H9 (cell line): Measurements from ENCODE around the gene MROH2B. TPM values are rescaled to one million over a fixed set of nuclear protein-coding genes. Genes with fewer than 3 reads are reported as not detected.

Experiments
- DNase-seq: peaks from one replicate; pipeline ENCODE4 v3.0.0-alpha.2; 2017
- H2AFZ ChIP-seq: one replicate; pipeline ENCODE4 v1.6.1; 2013; ENCODE audit warnings: mild to moderate bottlenecking, low read length, control low read depth, moderate library complexity
- H2AK5ac ChIP-seq: 2 replicates; pipeline ENCODE4 v1.6.1; 2013; ENCODE audit warnings: low read length, control low read depth, mixed read lengths; ENCODE audit not compliant: insufficient read length
- H2BK120ac ChIP-seq: one replicate; pipeline ENCODE4 v1.6.1; 2013; ENCODE audit warnings: low read depth, mild to moderate bottlenecking, low read length, control low read depth, inconsistent platforms; ENCODE audit not compliant: poor library complexity, severe bottlenecking
- H2BK12ac ChIP-seq: 2 replicates; pipeline ENCODE4 v1.6.1; 2013; ENCODE audit warnings: low read length, control low read depth, mixed read lengths, low read depth; ENCODE audit not compliant: insufficient read length
- H2BK15ac ChIP-seq: 2 replicates; pipeline ENCODE4 v1.6.1; 2013; ENCODE audit warnings: low read depth, low read length, control low read depth
- H2BK20ac ChIP-seq: one replicate; pipeline ENCODE4 v1.6.1; 2013; ENCODE audit warnings: low read depth, mild to moderate bottlenecking, low read length, control low read depth, inconsistent platforms; ENCODE audit not compliant: poor library complexity, severe bottlenecking
- H2BK5ac ChIP-seq: 2 replicates; pipeline ENCODE4 v1.6.1; 2013; ENCODE audit warnings: low read length, control low read depth, mixed read lengths; ENCODE audit not compliant: insufficient read length
- H3K14ac ChIP-seq: 2 replicates; pipeline ENCODE4 v1.6.1; 2013; ENCODE audit warnings: low read length, control low read depth; ENCODE audit not compliant: insufficient read depth
- H3K18ac ChIP-seq: 2 replicates; pipeline ENCODE4 v1.6.1; 2013; ENCODE audit warnings: low read depth, mild to moderate bottlenecking, mixed read lengths, low read length, control low read depth; ENCODE audit not compliant: insufficient read length
- H3K23ac ChIP-seq: 2 replicates; pipeline ENCODE4 v1.6.1; 2013; ENCODE audit warnings: low read length, control low read depth, mixed read lengths, low read depth; ENCODE audit not compliant: insufficient read length
- H3K23me2 ChIP-seq: 2 replicates; pipeline ENCODE4 v1.6.1; 2013; ENCODE audit warnings: low read depth, mild to moderate bottlenecking, mixed read lengths, low read length, control low read depth; ENCODE audit not compliant: insufficient read length, poor library complexity, severe bottlenecking
- H3K27ac ChIP-seq: 2 replicates; pipeline ENCODE4 v1.5.1; 2013; ENCODE audit warnings: low read length, control low read depth, mixed read lengths, low read depth; ENCODE audit not compliant: insufficient read length
- H3K27me3 ChIP-seq: 2 replicates; pipeline ENCODE4 v1.6.1; 2013; ENCODE audit warnings: low read length, control low read depth, inconsistent platforms; ENCODE audit not compliant: insufficient read depth
- H3K4ac ChIP-seq: 2 replicates; pipeline ENCODE4 v1.6.1; 2013; ENCODE audit warnings: low read depth, mild to moderate bottlenecking, control low read depth, inconsistent platforms, low read length, moderate library complexity
- H3K4me1 ChIP-seq: 2 replicates; pipeline ENCODE4 v1.6.1; 2013; ENCODE audit warnings: low read length, control low read depth, inconsistent platforms; ENCODE audit not compliant: insufficient read depth
- H3K4me2 ChIP-seq: 2 replicates; pipeline ENCODE4 v1.6.1; 2013; ENCODE audit warnings: low read length, control low read depth, mixed read lengths; ENCODE audit not compliant: insufficient read length, insufficient read depth
- H3K56ac ChIP-seq: 2 replicates; pipeline ENCODE4 v1.6.1; 2013; ENCODE audit warnings: low read depth, mild to moderate bottlenecking, mixed read lengths, low read length, control low read depth; ENCODE audit not compliant: insufficient read length
- H3K79me1 ChIP-seq: 2 replicates; pipeline ENCODE4 v1.6.1; 2013; ENCODE audit warnings: low read depth, mild to moderate bottlenecking, moderate library complexity, low read length, control low read depth, inconsistent platforms; ENCODE audit not compliant: insufficient read depth, poor library complexity, severe bottlenecking
- H3K79me2 ChIP-seq: 2 replicates; pipeline ENCODE4 v1.6.1; 2013; ENCODE audit warnings: low read length, control low read depth, inconsistent platforms; ENCODE audit not compliant: insufficient read depth
- H3K9ac ChIP-seq: 2 replicates; pipeline ENCODE4 v1.6.1; 2013; ENCODE audit warnings: low read length, control low read depth, mixed read lengths; ENCODE audit not compliant: insufficient read length; ENCODE audit errors: extremely low read depth
- H3K9me3 ChIP-seq: one replicate; pipeline ENCODE4 v1.6.1; 2013; ENCODE audit warnings: low read depth, low read length, inconsistent platforms; ENCODE audit not compliant: control insufficient read depth
- H3T11ph ChIP-seq: one replicate; pipeline ENCODE4 v1.6.1; 2013; ENCODE audit warnings: mild to moderate bottlenecking, low read length, control low read depth, inconsistent platforms
- H4K20me1 ChIP-seq: one replicate; pipeline ENCODE4 v1.6.1; 2013; ENCODE audit not compliant: control insufficient read depth, insufficient read length, insufficient read depth
- H4K5ac ChIP-seq: 2 replicates; pipeline ENCODE4 v1.6.1; 2013; ENCODE audit warnings: low read depth, mild to moderate bottlenecking, mixed read lengths, low read length, control low read depth; ENCODE audit not compliant: insufficient read length
- H4K8ac ChIP-seq: replicated peaks from 2 replicates; pipeline ENCODE4 v1.6.1; 2013; ENCODE audit warnings: low read length, control low read depth, mixed read lengths, low read depth; ENCODE audit not compliant: insufficient read length
- H4K91ac ChIP-seq: 2 replicates; pipeline ENCODE4 v1.6.1; 2013; ENCODE audit warnings: low read depth, mild to moderate bottlenecking, moderate library complexity, mixed read lengths, low read length, control low read depth; ENCODE audit not compliant: insufficient read length
- H3K27ac Mint-ChIP-seq, 3 experiments: 2 replicates in 2 of 3; 3 replicates in 1 of 3; pipeline ENCODE4 v1.8.0; 2020 to 2021; ENCODE audit warnings: mixed read lengths in 3 of 3, mild to moderate bottlenecking in 1 of 3, moderate library complexity in 1 of 3
- H3K27me3 Mint-ChIP-seq: 2 replicates; pipeline ENCODE4 v1.8.0; 2021; ENCODE audit warnings: low read depth, mild to moderate bottlenecking, moderate library complexity, mixed read lengths
- H3K36me3 Mint-ChIP-seq, 3 experiments: 2 replicates in 2 of 3; 3 replicates in 1 of 3; pipeline ENCODE4 v1.8.0; 2020 to 2021; ENCODE audit warnings: low read depth in 3 of 3, mixed read lengths in 3 of 3; ENCODE audit not compliant: insufficient read depth in 1 of 3
- H3K4me1 Mint-ChIP-seq, 2 experiments: 2 replicates each; pipeline ENCODE4 v1.8.0; 2020; ENCODE audit warnings: mixed read lengths in 2 of 2
- H3K4me3 Mint-ChIP-seq, 2 experiments: 2 replicates in 1 of 2; 3 replicates in 1 of 2; pipeline ENCODE4 v1.8.0; 2020 to 2021; ENCODE audit warnings: mild to moderate bottlenecking in 2 of 2, mixed read lengths in 2 of 2, moderate library complexity in 1 of 2
- H3K9me3 Mint-ChIP-seq, 2 experiments: 2 replicates in 1 of 2; 3 replicates in 1 of 2; pipeline ENCODE4 v1.8.0; 2020; ENCODE audit warnings: mild to moderate bottlenecking in 2 of 2, mixed read lengths in 2 of 2, moderate library complexity in 1 of 2
- WGBS: extraction: QIAGEN DNeasy Blood & Tissue Kit; methylation state at CpG from one replicate; pipeline ENCODE4 v1.1.7; 2013; ENCODE audit warnings: missing lambda C conversion rate, low lambda C conversion rate, mixed read lengths; ENCODE audit not compliant: insufficient read length; ENCODE audit errors: extremely low coverage; 5-methylcytosine and 5-hydroxymethylcytosine counted together
- total RNA-seq: library from RNA; stranded (reverse); gene quantifications from 2 replicates; pipeline ENCODE4 v1.2.1, GENCODE V29; 2021
- TF ChIP-seq, protein P1 (sequence below): fragments of 200-600 bp; sonication (generic); conservative IDR thresholded peaks from 3 replicates; pipeline ENCODE4 v1.8.0; 2021; ENCODE audit warnings: antibody characterized with exemption, mild to moderate bottlenecking

MROH2B gene
- total RNA-seq, 1 experiment from 2014 or later, result not detected

DNA sequence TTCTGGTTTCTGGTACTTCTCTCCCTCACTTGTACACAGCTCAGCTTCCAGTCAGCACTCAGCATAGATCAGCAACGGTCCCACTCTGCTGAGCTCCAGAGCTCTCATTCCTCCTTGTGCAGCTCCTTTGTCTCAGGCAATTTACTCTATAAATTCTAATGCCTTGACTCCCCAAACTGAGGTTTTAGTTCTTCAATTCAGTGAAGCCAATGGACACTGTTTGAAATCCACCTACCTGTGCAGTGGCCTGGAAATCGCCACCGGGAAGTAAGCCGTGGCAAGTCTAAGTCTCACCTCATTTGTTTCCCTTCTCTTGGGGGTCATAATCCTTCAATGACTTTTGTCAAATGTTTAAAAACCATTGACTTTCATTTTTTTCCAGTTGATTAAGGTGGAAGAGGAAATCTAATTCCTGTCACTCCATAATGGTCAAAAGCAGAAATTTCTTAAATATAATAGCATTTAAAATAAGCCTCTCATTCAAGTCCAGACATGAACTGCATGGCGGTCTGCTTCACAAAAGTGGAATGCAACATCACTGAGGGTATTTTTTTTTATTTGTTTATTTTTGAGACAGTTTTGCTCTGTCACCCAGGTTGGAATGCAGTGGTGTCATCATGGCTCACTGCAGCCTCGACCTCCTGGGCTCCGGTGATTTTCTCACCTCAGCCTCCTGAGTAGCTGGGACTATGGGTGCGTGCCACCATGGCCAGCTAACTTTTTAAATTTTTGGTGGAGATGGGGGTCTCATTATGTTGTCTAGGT, 82.2 kb downstream of the MROH2B start:
- no CpG with 5 or more reads among the region's 8 CpGs for WGBS
- no peak overlapping the region for H3K4me3 Mint-ChIP-seq
- Histone ChIP-seq H3K14ac (no peak overlapping the region), H3K27ac (no peak overlapping the region), H4K8ac (no peak overlapping the region), H4K5ac (no peak overlapping the region), H3K79me1 (no peaks in the 10 kb centered on the region), H3K23me2 (no peaks in the 10 kb centered on the region), H3K79me2 (no peaks in the 10 kb centered on the region), H3K18ac (no peak overlapping the region), H3K4me2 (no peak overlapping the region), H3K9ac (no peak overlapping the region), H2BK12ac (no peak overlapping the region), H3T11ph (no peak overlapping the region), H3K56ac (no peak overlapping the region), H2BK20ac (no peak overlapping the region), H2BK120ac (no peak overlapping the region), H3K9me3 (no peaks in the 10 kb centered on the region), H4K91ac (no peak overlapping the region), H4K20me1 (no peaks in the 10 kb centered on the region), H2BK15ac (no peak overlapping the region), H3K27me3 (no peaks in the 10 kb centered on the region), H3K4me1 (no peaks in the 10 kb centered on the region), H3K23ac (no peak overlapping the region), H3K4ac (no peak overlapping the region), H2AFZ (no peak overlapping the region), H2BK5ac (no peak overlapping the region), H2AK5ac (no peak overlapping the region)
- TF ChIP-seq, protein P1, sequence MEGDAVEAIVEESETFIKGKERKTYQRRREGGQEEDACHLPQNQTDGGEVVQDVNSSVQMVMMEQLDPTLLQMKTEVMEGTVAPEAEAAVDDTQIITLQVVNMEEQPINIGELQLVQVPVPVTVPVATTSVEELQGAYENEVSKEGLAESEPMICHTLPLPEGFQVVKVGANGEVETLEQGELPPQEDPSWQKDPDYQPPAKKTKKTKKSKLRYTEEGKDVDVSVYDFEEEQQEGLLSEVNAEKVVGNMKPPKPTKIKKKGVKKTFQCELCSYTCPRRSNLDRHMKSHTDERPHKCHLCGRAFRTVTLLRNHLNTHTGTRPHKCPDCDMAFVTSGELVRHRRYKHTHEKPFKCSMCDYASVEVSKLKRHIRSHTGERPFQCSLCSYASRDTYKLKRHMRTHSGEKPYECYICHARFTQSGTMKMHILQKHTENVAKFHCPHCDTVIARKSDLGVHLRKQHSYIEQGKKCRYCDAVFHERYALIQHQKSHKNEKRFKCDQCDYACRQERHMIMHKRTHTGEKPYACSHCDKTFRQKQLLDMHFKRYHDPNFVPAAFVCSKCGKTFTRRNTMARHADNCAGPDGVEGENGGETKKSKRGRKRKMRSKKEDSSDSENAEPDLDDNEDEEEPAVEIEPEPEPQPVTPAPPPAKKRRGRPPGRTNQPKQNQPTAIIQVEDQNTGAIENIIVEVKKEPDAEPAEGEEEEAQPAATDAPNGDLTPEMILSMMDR, result no peak
- no peaks in the 10 kb centered on the region for H3K4me1 Mint-ChIP-seq
- H3K27me3 Mint-ChIP-seq, result no peaks in the 10 kb centered on the region; the same call in 1 of the 2 replicates
- no peaks in the 10 kb centered on the region; a peak in 3 of 5 replicates for H3K9me3 Mint-ChIP-seq
- no peak for DNase-seq
- H3K27ac Mint-ChIP-seq, result no peak overlapping the region
- H3K36me3 Mint-ChIP-seq, result no peaks in the 10 kb centered on the region
